Stimulated activated CD8-positive, alpha-beta memory T cell treated with anti-CD3 and anti-CD28 coated beads, Interleukin-12 subunit alpha, Interleukin-12 subunit beta, amount 100 ng/mL, for 4 hours (primary cell): ENCODE data around the gene PTPRN2.

Experiments
- DNase-seq: peaks from one replicate; pipeline ENCODE4 v3.0.0-alpha.2; 2020; ENCODE audit warnings: low read depth

Gene PTPRN2

GRCh38 chr7:157548691-157549303 is 1038.8 kb downstream of the PTPRN2 start:
- no peak for DNase-seq

- DNase-seq: no peak
Measured at GRCh38 chr7:157547611-157548010, 1040.0 kb downstream of the PTPRN2 start.

- no peak for DNase-seq
Measured at GRCh38 chr7:157547102-157547501, 1040.5 kb downstream of the PTPRN2 start.

GRCh38 chr7:157545681-157546060 is 1042.0 kb downstream of the PTPRN2 start:
- DNase-seq: no peak

- no peak for DNase-seq
Measured at GRCh38 chr7:157544980-157545680, 1042.5 kb downstream of the PTPRN2 start.

GRCh38 chr7:157544226-157544625 is 1043.4 kb downstream of the PTPRN2 start:
- DNase-seq: no peak

- no peak for DNase-seq
Measured at GRCh38 chr7:157543791-157544190, 1043.8 kb downstream of the PTPRN2 start.

GRCh38 chr7:157543276-157543675 is 1044.3 kb downstream of the PTPRN2 start:
- no peak for DNase-seq

- no peak for DNase-seq
Measured at GRCh38 chr7:157542068-157543021, 1045.3 kb downstream of the PTPRN2 start.

GRCh38 chr7:157541295-157542067 is 1046.1 kb downstream of the PTPRN2 start:
- no peak for DNase-seq

- DNase-seq: no peak
Measured at GRCh38 chr7:157540606-157541294, 1046.9 kb downstream of the PTPRN2 start.

GRCh38 chr7:157540020-157540419 is 1047.6 kb downstream of the PTPRN2 start:
- no peak for DNase-seq

- DNase-seq: no peak
Measured at GRCh38 chr7:157539521-157539920, 1048.1 kb downstream of the PTPRN2 start.

- DNase-seq: no peak
Measured at GRCh38 chr7:157538735-157539134, 1048.9 kb downstream of the PTPRN2 start.

- no peak for DNase-seq
Measured at GRCh38 chr7:157538321-157538720, 1049.3 kb downstream of the PTPRN2 start.

- no peak for DNase-seq
Measured at GRCh38 chr7:157537056-157537455, 1050.6 kb downstream of the PTPRN2 start.

GRCh38 chr7:157532068-157532467 is 1055.6 kb downstream of the PTPRN2 start:
- no peak for DNase-seq

- DNase-seq: no peak
Measured at GRCh38 chr7:157529768-157530560, 1057.7 kb downstream of the PTPRN2 start.

- DNase-seq: no peak
Measured at GRCh38 chr7:157528785-157529341, 1058.8 kb downstream of the PTPRN2 start.

- no peak for DNase-seq
Measured at GRCh38 chr7:157527686-157528085, 1059.9 kb downstream of the PTPRN2 start.
